Neural progenitor cell (in vitro differentiated cells): ENCODE results near the gene RBFOX1.

Experiments used
- CTCF ChIP-seq: fragments of 200-600 bp; sonication (generic); IDR thresholded peaks from 2 replicates; pipeline ENCODE4 v1.5.1; 2017; ENCODE audit warnings: antibody characterized with exemption, mild to moderate bottlenecking
- EZH2phosphoT487 ChIP-seq: fragments of 200-600 bp; sonication (generic); IDR thresholded peaks from 2 replicates; pipeline ENCODE4 v1.6.1; 2017; ENCODE audit warnings: antibody characterized with exemption

GRCh38 chr16:7493133-7493532 is 160.5 kb downstream of the RBFOX1 start:
- TF ChIP-seq CTCF, result no peak
- no peak for TF ChIP-seq EZH2phosphoT487
